Embryonic facial prominence (tissue), 1 donor: ENCODE data around the gene HELZ.
"Not testable (repeated sequence)": the region's sequence is repeated elsewhere in the genome, so short reads cannot be mapped to it uniquely, and the experiment has no call there.

Source experiments
- DNase-seq: peaks from one replicate; pipeline ENCODE4 v3.0.0-alpha.2; 2016; ENCODE audit errors: extremely low spot score

The HELZ gene

GRCh38 chr17:67227488-67227887 is 17.5 kb downstream of the HELZ start:
- DNase-seq, result no peak

GRCh38 chr17:67225316-67225715 is 19.7 kb downstream of the HELZ start:
- DNase-seq, result no peak

- DNase-seq, result no peak
Observed at GRCh38 chr17:67224736-67225135, 20.3 kb downstream of the HELZ start.

GRCh38 chr17:67223924-67224323 is 21.1 kb downstream of the HELZ start:
- no peak for DNase-seq

- no peak for DNase-seq
Observed at GRCh38 chr17:67221062-67221998, 23.7 kb downstream of the HELZ start.

- DNase-seq, result no peak
Observed at GRCh38 chr17:67218385-67218950, 26.5 kb downstream of the HELZ start.

- DNase-seq, result no peak
Observed at GRCh38 chr17:67217446-67217845, 27.6 kb downstream of the HELZ start.

- no peak for DNase-seq
Observed at GRCh38 chr17:67216578-67217320, 28.2 kb downstream of the HELZ start.

- no peak for DNase-seq
Observed at GRCh38 chr17:67215991-67216421, 29.0 kb downstream of the HELZ start.

GRCh38 chr17:67212714-67213417 is 32.1 kb downstream of the HELZ start:
- no peak for DNase-seq

GRCh38 chr17:67212231-67212630 is 32.8 kb downstream of the HELZ start:
- DNase-seq, result no peak

GRCh38 chr17:67211742-67212141 is 33.3 kb downstream of the HELZ start:
- DNase-seq, result no peak

- DNase-seq, result no peak
Observed at GRCh38 chr17:67210915-67211314, 34.1 kb downstream of the HELZ start.

GRCh38 chr17:67208232-67208631 is 36.8 kb downstream of the HELZ start:
- DNase-seq, result no peak

GRCh38 chr17:67203818-67204217 is 41.2 kb downstream of the HELZ start:
- no peak for DNase-seq

GRCh38 chr17:67202503-67202902 is 42.5 kb downstream of the HELZ start:
- DNase-seq, result no peak

GRCh38 chr17:67200727-67201301 is 44.2 kb downstream of the HELZ start:
- no peak for DNase-seq

- DNase-seq, result no peak
Observed at GRCh38 chr17:67198131-67198530, 46.9 kb downstream of the HELZ start.

GRCh38 chr17:67197023-67197422 is 48.0 kb downstream of the HELZ start:
- not testable (repeated sequence) for DNase-seq

GRCh38 chr17:67196422-67196821 is 48.6 kb downstream of the HELZ start:
- DNase-seq, result no peak

- DNase-seq, result no peak
Observed at GRCh38 chr17:67194134-67194533, 50.9 kb downstream of the HELZ start.
